Measurements from ENCODE around the gene DMD.

The DMD gene

GRCh38 chrX:31889088-31889487 lies 1322.3 kb downstream of the DMD start:
- no peak overlapping the region for H3K4me3 ChIP-seq
- no peak overlapping the region for H3K27ac ChIP-seq
- H3K9ac ChIP-seq (ENCODE audit: insufficient read length): no peak overlapping the region
- no peak for TF ChIP-seq POLR2AphosphoS5 (IDR thresholded peaks at IDR 0.05; ENCODE audit: borderline replicate concordance, low read depth, low read length)
- no peak for TF ChIP-seq EZH2 (IDR thresholded peaks at IDR 0.05)
- TF ChIP-seq FOXP2 (optimal IDR thresholded peaks at IDR 0.05; ENCODE audit: control extremely low read depth, extremely low read length, insufficient read depth): no peak
- H3K36me3 ChIP-seq (ENCODE audit: insufficient read depth, low read length): no peaks in the 10 kb centered on the region
- no peaks in the 10 kb centered on the region for H3K9me3 ChIP-seq (ENCODE audit: low read depth, low read length)
- DNase-seq (ENCODE audit: low read depth, low spot score): no peak

GRCh38 chrX:31884535-31884934 lies 1326.8 kb downstream of the DMD start:
- no peak for DNase-seq (ENCODE audit: low read depth, low spot score)
- Histone ChIP-seq H3K27ac (no peak overlapping the region), H3K9me3 (ENCODE audit: low read depth, low read length) (no peaks in the 10 kb centered on the region), H3K36me3 (ENCODE audit: insufficient read depth, low read length) (no peaks in the 10 kb centered on the region), H3K4me3 (no peak overlapping the region), H3K9ac (ENCODE audit: insufficient read length) (no peak overlapping the region)
- no peak for TF ChIP-seq EZH2 (IDR thresholded peaks at IDR 0.05)
- no peak for TF ChIP-seq FOXP2 (optimal IDR thresholded peaks at IDR 0.05; ENCODE audit: control extremely low read depth, extremely low read length, insufficient read depth)
- no peak for TF ChIP-seq POLR2AphosphoS5 (IDR thresholded peaks at IDR 0.05; ENCODE audit: borderline replicate concordance, low read depth, low read length)

- Histone ChIP-seq H3K9me3 (ENCODE audit: low read depth, low read length) (no peaks in the 10 kb centered on the region), H3K27ac (no peak overlapping the region), H3K4me3 (no peak overlapping the region), H3K36me3 (ENCODE audit: insufficient read depth, low read length) (no peaks in the 10 kb centered on the region), H3K9ac (ENCODE audit: insufficient read length) (no peak overlapping the region)
- TF ChIP-seq POLR2AphosphoS5 (IDR thresholded peaks at IDR 0.05; ENCODE audit: borderline replicate concordance, low read depth, low read length): no peak
- no peak for TF ChIP-seq FOXP2 (optimal IDR thresholded peaks at IDR 0.05; ENCODE audit: control extremely low read depth, extremely low read length, insufficient read depth)
- no peak for TF ChIP-seq EZH2 (IDR thresholded peaks at IDR 0.05)
- no peak for DNase-seq (ENCODE audit: low read depth, low spot score)
Measured at GRCh38 chrX:31872007-31872406, 1339.3 kb downstream of the DMD start.

GRCh38 chrX:31870267-31870666 lies 1341.1 kb downstream of the DMD start:
- Histone ChIP-seq H3K9me3 (ENCODE audit: low read depth, low read length) (no peaks in the 10 kb centered on the region), H3K36me3 (ENCODE audit: insufficient read depth, low read length) (no peaks in the 10 kb centered on the region), H3K9ac (ENCODE audit: insufficient read length) (no peak overlapping the region), H3K4me3 (no peak overlapping the region), H3K27ac (no peak overlapping the region)
- no peak for DNase-seq (ENCODE audit: low read depth, low spot score)
- TF ChIP-seq EZH2 (IDR thresholded peaks at IDR 0.05): no peak
- no peak for TF ChIP-seq FOXP2 (optimal IDR thresholded peaks at IDR 0.05; ENCODE audit: control extremely low read depth, extremely low read length, insufficient read depth)
- no peak for TF ChIP-seq POLR2AphosphoS5 (IDR thresholded peaks at IDR 0.05; ENCODE audit: borderline replicate concordance, low read depth, low read length)

GRCh38 chrX:31860686-31861085 lies 1350.7 kb downstream of the DMD start:
- H3K9ac ChIP-seq (ENCODE audit: insufficient read length): no peak overlapping the region
- no peak overlapping the region for H3K27ac ChIP-seq
- H3K4me3 ChIP-seq: no peak overlapping the region
- no peak for DNase-seq (ENCODE audit: low read depth, low spot score)
- TF ChIP-seq EZH2 (IDR thresholded peaks at IDR 0.05) (no peak), FOXP2 (optimal IDR thresholded peaks at IDR 0.05; ENCODE audit: control extremely low read depth, extremely low read length, insufficient read depth) (no peak), POLR2AphosphoS5 (IDR thresholded peaks at IDR 0.05; ENCODE audit: borderline replicate concordance, low read depth, low read length) (no peak)
- no peaks in the 10 kb centered on the region for H3K9me3 ChIP-seq (ENCODE audit: low read depth, low read length)
- H3K36me3 ChIP-seq (ENCODE audit: insufficient read depth, low read length): no peaks in the 10 kb centered on the region

- no peak overlapping the region for H3K4me3 ChIP-seq
- no peak for DNase-seq (ENCODE audit: low read depth, low spot score)
- no peaks in the 10 kb centered on the region for H3K36me3 ChIP-seq (ENCODE audit: insufficient read depth, low read length)
- TF ChIP-seq FOXP2 (optimal IDR thresholded peaks at IDR 0.05; ENCODE audit: control extremely low read depth, extremely low read length, insufficient read depth) (no peak), POLR2AphosphoS5 (IDR thresholded peaks at IDR 0.05; ENCODE audit: borderline replicate concordance, low read depth, low read length) (no peak), EZH2 (IDR thresholded peaks at IDR 0.05) (no peak)
- H3K27ac ChIP-seq: no peak overlapping the region
- no peaks in the 10 kb centered on the region for H3K9me3 ChIP-seq (ENCODE audit: low read depth, low read length)
- H3K9ac ChIP-seq (ENCODE audit: insufficient read length): no peak overlapping the region
Measured at GRCh38 chrX:31858915-31859314, 1352.4 kb downstream of the DMD start.

GRCh38 chrX:31854716-31855115 lies 1356.6 kb downstream of the DMD start:
- TF ChIP-seq EZH2 (IDR thresholded peaks at IDR 0.05) (no peak), FOXP2 (optimal IDR thresholded peaks at IDR 0.05; ENCODE audit: control extremely low read depth, extremely low read length, insufficient read depth) (no peak), POLR2AphosphoS5 (IDR thresholded peaks at IDR 0.05; ENCODE audit: borderline replicate concordance, low read depth, low read length) (no peak)
- Histone ChIP-seq H3K36me3 (ENCODE audit: insufficient read depth, low read length) (no peaks in the 10 kb centered on the region), H3K9ac (ENCODE audit: insufficient read length) (no peak overlapping the region), H3K9me3 (ENCODE audit: low read depth, low read length) (no peaks in the 10 kb centered on the region), H3K27ac (no peak overlapping the region), H3K4me3 (no peak overlapping the region)
- no peak for DNase-seq (ENCODE audit: low read depth, low spot score)

- Histone ChIP-seq H3K27ac (no peak overlapping the region), H3K4me3 (no peak overlapping the region), H3K36me3 (ENCODE audit: insufficient read depth, low read length) (no peaks in the 10 kb centered on the region), H3K9me3 (ENCODE audit: low read depth, low read length) (no peaks in the 10 kb centered on the region), H3K9ac (ENCODE audit: insufficient read length) (no peak overlapping the region)
- TF ChIP-seq POLR2AphosphoS5 (IDR thresholded peaks at IDR 0.05; ENCODE audit: borderline replicate concordance, low read depth, low read length): no peak
- no peak for TF ChIP-seq EZH2 (IDR thresholded peaks at IDR 0.05)
- no peak for TF ChIP-seq FOXP2 (optimal IDR thresholded peaks at IDR 0.05; ENCODE audit: control extremely low read depth, extremely low read length, insufficient read depth)
- no peak for DNase-seq (ENCODE audit: low read depth, low spot score)
Measured at GRCh38 chrX:31851761-31852160, 1359.6 kb downstream of the DMD start.

GRCh38 chrX:31847773-31848172 lies 1363.6 kb downstream of the DMD start:
- TF ChIP-seq EZH2 (IDR thresholded peaks at IDR 0.05) (no peak), FOXP2 (optimal IDR thresholded peaks at IDR 0.05; ENCODE audit: control extremely low read depth, extremely low read length, insufficient read depth) (no peak), POLR2AphosphoS5 (IDR thresholded peaks at IDR 0.05; ENCODE audit: borderline replicate concordance, low read depth, low read length) (no peak)
- Histone ChIP-seq H3K27ac (no peak overlapping the region), H3K4me3 (no peak overlapping the region), H3K36me3 (ENCODE audit: insufficient read depth, low read length) (no peaks in the 10 kb centered on the region), H3K9me3 (ENCODE audit: low read depth, low read length) (no peaks in the 10 kb centered on the region), H3K9ac (ENCODE audit: insufficient read length) (no peak overlapping the region)
- no peak for DNase-seq (ENCODE audit: low read depth, low spot score)
